Endometrial microvascular endothelial cells (primary cell): ENCODE data around the gene THRB. TPM values are rescaled to one million over a fixed set of nuclear protein-coding genes. Genes with fewer than 3 reads are reported as not detected.

Experiments used
- in situ Hi-C: cut with HindIII; loops from 2 replicates; pipeline ENCODE4 v1.10.0; 2017; ENCODE audit warnings: low sequenced_read_pairs, low pct_unique_long_range_greater_than_20kb; ENCODE audit errors: inconsistent ontology term
- total RNA-seq: library from RNA; depleted of rRNA; stranded (reverse); fragments of >200 nt; gene quantifications from one replicate; pipeline ENCODE4 v1.2.3, GENCODE V29; 2015; ENCODE audit errors: inconsistent ontology term

The THRB gene
- total RNA-seq, 1 donor from 2014 or later = 7.1 TPM

DNA sequence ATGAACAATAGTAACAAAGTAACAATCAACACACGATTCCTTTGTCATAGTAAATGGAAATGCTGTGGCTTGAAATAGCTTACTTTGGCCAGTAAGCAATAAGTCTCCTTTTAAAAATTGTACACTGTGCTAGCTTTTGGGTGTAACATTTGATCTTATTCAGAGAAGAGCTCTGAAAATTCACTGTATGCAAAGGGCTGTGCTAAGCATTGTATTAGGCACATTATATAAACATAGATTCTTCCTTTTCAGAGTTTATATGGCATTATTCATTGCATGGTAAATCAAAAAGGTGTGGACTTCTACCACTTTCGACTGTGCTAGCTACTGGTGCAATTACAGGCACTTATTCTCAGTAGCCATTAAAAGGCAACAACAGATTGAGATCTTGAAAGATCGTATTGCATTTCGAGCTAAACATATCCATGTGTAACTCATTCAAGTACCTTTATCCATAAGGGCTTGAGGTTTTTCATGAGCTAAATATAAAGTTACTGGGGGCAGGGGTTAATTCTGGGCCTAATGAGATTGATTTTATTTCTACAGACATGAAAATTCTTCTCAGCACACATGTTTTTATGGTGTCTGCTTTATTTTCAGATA lies 302.7 kb downstream of the THRB start:
- in situ Hi-C loops = no loop called here

DNA sequence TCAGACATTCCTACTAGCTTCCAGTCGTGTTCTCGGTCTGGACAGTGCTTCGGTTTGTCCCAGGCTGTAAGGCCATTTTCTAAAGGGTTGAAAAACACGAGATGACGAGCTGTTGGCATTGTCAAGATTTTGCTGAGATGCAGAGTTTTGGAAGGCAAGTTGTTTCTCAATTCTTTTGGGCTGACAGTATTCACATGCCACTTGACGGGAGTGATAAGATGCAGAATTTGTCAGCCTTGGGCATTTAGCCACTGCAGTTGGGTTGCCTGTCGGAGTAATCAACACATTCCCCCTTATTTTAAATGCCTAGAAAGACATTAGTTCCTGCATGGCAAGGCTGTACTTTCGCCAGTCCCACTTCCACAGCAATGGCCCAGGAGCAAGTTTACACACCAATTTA lies 304.4 kb downstream of the THRB start:
- in situ Hi-C loops = no loop called here

DNA sequence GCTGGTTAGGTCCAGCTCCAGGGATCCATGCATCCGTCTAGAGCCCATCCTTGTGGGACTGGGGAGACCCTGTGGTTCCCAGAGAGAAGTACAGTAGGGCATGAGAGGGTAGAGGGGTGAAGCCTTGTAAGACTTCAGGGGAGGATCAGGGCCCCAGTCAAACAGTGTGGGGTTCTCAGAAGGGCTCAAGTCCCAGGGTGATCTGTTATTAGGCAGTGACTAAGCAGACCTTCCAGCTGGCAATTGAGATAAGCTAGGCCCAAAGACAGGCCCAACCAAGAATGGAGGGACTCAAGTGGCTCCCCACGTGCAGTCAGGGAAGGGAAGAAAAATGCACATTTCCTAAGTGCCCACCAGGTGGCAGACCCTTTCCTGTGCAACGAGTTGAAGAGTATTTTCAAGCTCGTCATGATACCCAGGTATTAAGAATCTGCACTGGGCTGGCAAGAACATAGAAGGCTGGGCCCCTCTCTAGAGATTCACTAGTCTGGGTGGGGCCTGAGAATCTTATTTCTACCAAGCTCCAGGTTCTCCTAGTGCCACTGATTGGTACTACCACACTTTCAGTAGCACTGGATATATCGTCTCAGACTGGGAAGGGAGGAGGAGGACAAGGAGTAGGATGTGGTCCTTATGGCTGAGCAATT lies 308.8 kb downstream of the THRB start:
- in situ Hi-C loops = no loop called here

DNA sequence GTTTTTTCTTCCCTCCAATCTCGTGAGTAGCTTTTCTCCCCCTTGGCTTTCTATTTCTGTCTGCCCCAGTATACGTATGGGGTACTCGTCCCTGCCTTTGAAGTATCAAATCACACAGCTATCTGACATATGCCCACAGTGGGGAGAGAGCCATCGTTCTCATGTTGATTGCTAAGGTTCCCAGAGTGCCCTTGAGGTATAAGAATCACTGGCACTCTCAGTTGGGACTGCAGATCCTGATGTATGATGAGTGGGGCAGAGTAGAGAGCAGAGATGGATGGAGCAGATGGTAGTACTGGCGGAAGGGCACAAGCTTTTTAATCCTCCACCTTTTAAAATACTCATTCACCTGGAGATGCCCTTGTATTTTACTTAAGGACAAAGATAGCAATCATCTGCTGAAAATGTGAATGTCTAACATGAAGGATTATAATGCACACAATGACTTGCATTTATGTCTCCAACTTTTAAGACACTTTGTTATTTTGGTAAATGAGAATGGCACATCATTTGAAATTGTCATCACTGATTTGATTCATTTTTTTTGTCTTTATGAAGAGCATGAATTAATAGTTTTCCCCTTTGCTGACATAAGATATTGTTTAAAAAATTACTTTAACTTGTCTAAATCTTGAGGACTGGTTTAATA lies 310.0 kb downstream of the THRB start:
- in situ Hi-C loops = no loop called here

DNA sequence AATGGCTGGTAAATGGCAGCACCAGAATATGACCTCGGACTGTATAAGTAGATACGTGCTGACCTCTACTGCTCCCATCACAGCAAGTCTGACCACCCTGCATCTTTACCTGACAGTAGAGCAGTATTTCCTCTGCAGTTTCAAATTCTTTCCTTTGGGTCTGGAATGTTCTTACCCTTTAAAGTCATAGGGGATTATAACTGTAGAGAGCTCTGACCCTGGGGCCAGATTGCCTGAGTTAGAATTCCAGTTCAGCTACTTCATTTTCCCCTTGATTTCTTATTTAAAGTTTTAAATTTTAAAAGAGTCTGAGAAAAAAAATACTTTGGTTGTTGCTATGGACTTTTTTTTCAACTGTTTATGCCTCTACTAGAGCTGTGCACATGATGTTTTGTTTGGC lies 311.9 kb downstream of the THRB start:
- in situ Hi-C loops = no loop called here

DNA sequence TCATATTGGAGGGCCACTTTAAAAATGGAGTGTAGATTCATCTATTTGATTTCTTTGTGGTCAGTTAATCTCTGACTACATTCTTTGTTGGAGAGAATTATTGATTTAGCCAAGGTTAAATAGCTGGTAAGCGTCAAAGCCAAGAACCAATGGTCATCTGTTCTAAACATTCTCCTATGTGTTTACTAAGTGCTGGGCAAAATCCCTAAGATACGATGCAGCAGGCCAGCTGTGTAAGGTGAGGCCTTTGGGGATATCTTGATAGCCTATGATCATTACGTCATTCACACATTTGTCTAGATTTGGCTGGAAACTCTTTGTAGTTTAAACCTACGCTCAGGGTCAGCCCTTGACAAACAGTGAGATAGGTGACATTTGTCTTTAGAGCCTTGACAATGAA lies 313.4 kb downstream of the THRB start:
- in situ Hi-C loops = no loop called here

DNA sequence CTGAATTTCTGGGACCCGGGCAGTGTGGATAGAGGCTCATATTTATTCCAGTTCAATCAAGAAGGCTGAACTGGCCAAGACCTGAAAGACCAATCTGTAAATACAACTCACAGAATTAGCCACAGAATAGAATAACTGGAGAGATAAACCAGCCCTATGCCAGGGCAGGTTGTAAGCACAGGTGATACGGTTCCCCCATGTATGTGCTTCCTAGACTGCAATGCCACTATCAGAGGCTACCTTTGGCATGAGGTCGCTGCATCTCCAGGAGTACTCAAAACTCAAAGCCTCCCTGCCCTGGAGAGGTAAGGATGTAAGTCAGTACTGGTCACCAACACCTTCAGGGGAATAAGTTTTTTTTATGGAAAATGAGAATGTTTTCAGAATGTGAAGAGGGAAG lies 314.0 kb downstream of the THRB start:
- in situ Hi-C loops = no loop called here

DNA sequence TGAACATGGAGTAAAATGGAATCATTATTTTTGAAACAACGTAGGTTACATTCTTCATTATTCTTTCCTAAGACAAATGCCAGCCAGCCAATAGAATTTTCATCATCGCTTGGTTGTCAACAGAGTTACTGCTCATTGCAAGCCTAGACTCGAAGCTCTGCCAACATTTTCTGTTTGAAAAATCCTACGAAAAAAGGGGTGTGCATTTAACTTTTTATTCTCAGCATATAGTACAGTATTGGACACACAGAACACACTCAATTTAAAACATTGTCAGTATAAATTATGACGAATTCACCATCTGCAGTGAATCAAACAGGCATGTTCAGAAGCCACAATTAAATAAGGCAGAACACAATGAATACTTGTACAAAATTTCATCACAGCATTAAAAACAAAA lies 317.4 kb downstream of the THRB start:
- in situ Hi-C loops = no loop called here

DNA sequence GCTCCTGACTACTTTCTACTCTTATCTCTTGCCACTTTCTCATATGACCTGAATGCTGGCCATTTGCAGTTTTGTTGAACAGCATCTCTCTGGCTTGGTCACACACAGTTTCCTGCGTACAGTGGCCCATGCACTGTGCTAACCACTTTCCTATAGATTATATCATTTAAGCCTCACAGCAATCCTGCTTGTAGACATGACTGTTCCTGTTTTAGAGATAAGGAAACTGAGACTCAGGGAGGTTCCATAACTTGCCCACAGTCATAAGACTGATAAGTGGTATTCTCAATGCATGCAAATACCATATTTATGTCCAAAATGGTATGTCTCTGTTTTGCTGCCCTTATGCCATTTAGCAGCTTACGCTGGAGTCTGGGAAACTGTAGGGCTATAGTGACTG lies 320.0 kb downstream of the THRB start:
- in situ Hi-C loops = no loop called here

DNA sequence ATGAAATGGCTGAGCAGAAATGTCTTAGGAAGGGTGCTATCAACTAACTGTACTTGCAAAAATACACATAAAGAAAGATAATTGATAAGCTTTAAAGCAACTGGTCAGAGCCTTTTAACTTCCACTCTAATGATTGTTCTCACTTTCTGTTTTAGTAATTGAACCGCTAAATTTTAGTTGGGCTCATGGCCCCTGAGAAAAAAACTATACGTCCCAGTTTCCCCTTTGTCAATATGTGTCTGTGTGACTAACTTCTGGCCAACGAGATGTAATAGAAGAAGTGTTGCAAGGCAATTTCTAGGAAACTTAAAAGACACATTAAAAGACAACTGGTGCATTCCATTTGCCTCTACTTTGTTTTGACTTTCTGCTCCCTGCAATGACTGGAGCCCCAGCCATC lies 325.7 kb downstream of the THRB start:
- in situ Hi-C loops = no loop called here

DNA sequence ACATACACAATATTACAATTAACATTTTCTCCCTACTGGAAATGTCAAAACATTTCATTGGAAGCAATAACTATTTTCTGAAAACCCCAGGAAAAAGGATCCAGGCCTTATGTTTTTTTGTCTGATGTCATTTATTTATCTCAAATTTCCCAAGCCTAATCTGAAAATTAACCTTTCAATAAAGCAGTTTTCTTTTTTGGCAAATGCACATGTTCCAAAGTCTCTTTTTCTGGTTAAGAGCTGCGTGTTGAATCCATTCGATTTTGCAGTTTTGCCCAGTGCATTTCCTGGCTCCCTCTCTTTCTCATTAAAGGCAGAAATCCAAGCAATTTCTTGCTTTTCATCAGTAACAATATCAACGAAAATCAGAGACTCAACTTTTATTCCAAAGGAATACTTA lies 327.2 kb downstream of the THRB start:
- in situ Hi-C loops = no loop called here

DNA sequence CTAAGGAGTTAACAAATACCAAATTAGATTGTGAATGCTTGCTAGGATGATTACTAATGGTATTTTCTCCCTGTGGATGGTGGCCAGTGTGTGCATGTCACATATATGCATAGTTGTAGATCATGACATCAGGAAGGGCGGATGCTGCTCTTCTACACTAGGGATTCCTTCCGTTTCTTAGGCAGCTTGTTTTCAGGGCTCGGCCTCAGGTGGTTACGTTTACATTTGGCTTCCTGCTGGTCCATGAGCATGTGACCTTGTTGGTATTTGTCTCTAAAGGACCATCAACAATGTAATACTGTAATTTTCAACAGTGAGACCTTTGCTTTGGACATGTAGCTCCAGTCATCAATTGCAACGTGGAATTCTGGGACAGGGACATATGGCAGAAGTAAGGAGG lies 328.1 kb downstream of the THRB start:
- in situ Hi-C loops = no loop called here

DNA sequence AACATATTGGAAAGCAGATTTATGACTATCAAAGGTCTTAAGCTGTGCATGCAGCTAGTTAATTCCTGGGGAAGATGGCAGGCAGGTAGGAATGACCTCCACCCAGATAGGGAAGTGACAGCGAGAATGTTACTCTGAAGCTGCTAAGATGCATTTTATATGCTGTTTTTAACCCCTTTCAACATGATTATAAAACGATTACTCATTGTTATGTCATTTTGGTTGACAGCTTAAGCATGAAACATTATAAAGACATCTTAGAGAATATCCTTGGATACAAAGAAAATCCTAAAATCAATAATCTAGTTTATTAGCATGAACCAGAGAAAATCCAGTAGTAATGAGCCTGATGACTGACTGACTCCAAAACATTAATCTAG lies 329.1 kb downstream of the THRB start:
- in situ Hi-C loops = no loop called here

DNA sequence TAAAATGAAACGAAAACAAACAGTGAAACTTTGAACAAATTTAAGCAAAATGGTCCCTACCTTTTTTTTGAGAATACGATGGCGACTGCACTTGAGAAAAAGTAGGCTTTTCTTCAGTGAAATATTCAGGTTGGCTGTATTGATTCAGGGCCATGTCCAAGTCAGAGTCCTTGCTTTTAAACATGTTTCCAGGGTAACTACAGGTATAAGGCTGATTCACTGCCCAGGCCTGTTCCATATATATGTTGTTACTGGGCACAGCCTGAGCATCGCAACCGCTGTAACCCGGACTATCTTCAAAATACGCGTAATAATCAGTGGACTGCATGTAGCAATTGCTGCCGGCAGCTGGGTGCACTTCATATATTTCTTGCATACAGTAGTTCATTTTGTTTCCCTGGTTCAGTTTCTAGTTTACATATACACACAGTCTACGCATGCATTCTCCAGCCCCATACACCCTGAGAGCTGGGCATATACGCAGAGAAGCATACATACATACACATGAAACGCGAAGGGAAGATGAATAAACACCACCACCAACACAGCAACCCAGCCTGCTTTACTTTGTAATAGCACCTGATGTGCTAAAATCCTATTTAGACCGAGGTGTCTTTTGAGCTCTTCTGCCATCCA lies 329.6 kb downstream of the THRB start:
- in situ Hi-C loops = no loop called here

DNA sequence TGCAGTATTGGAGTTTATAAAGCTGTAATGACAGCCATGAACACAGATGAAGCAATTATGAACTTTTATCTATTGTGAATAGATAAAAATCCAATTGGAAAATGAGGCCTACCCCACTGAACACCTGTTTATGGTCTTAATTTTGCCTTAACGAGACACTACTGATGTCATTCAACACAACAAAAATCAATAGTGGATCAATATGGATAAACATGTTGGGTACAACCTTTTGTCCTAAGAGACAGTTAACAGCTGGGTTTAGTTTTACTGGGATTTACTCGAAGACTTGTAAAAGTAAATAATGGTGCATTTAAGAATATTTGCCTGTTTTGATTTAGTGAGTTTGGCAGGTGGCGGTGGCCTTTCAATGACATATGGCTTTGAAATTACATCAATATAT lies 331.7 kb downstream of the THRB start:
- in situ Hi-C loops = no loop called here

DNA sequence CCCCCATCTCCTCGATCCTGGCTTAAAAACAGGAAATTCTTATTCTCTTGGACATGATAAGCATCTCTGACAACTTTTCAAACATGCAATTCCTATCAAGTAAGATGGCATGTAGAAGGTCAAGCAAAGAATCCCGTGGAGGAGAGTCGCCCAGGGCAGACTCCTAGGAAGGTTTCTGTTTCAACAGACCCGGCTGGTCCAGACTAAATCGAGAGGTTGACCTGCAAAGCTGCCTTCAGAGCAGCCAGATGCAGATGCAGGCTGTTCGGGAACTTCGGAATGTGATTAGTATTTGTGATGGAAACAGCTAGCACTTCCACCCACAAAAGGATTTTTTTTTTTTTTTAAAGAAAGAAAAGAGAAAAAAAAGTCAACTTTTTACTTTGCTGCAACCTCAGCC lies 332.8 kb downstream of the THRB start:
- in situ Hi-C loops = no loop called here

DNA sequence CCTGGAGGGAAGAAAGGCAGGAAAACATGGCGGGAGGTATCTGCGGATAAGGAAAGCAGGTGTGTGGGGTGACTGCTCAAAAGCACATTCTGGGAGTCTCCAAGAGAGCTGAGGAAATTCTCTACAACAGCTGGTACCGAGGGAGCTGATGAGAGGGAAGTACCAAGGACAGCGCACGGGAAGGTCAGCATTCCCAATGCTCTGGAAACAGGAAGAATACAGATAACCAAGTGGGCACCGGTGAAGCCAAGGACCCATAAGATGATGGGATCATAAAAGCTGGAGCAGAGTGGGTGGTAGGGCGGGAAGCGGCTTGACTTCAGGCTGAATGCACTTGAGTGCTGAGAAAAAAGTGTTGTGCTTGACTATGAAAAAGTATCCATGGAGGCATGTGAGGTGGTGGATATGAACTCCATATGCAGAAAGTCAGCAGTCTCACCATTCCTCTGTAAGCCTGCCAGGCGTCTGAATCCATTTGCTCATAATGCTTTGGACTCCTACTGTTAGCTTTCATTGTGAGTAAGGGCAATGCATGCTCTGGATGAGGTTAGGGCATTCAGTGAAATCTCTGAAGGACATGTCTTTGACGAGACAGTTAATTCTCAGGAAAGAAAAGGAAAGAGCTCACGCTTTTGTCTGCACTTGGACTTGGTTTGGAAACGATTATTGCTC lies 334.1 kb downstream of the THRB start:
- in situ Hi-C loops = no loop called here

DNA sequence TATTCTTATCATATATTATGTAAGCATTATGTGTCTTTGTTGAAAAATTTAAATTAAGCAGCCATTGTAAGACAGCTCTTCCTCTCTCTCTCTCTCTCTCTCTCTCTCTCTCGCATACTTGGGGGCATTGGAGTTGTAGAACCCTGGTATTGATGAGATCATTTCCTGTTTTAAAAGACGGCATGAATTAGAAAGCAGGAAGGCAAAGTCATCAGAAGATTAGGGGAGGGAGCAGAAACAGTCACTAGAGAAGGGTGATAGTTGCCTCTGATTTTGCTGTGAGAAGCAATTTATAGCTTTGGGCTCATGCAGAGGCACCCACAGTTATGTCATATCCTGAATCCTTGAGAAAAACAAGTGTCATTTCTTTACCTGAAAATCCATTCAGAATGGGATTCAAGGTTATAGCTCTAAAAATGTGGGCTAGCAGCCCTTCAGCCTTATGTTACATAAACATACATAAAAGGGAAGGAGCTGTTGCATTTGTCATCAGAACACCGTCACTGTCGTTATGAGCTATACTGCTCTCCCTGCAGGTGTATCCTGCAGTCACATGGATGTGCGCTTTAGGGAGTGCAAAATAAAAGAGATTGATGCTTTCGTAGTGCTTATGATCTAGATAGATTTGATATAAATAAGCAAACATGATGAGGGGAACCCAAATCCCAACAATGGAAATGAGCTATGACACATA lies 335.7 kb downstream of the THRB start:
- in situ Hi-C loops = no loop called here

DNA sequence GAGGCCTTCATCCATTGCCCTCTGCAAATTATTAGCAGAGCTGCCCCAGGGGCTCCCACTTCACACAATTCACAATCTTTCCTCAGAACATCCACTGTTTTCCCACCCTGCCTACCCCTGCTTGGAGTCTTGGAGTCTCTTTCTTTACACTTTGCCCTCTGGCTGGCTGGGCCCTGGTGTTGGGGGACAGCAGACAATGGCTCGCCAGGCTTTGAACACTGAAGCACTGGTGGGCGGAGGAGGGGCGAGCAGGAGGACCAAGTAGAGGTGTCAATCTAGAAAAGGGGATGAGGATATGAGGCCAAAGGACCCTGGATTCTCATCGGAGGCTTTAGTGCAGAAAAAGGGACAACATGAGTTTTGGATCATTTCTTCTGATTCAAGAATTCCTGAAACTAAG lies 337.5 kb downstream of the THRB start:
- in situ Hi-C loops = no loop called here
